Upper lobe of right lung (tissue), 1 donor: ENCODE results near the gene SUPT4H1. TPM values are rescaled to one million over a fixed set of nuclear protein-coding genes. Genes with fewer than 3 reads are reported as not detected.

Source experiments
- ATAC-seq: fragments of 200-7000 bp; cut with Tn5 transposase; one replicate; pipeline ENCODE4 v1.9.1; 2020; ENCODE audit warnings: mild to moderate bottlenecking, moderate library complexity
- DNase-seq: peaks from one replicate; pipeline ENCODE4 v3.0.0-alpha.2; 2020
- H3K27ac ChIP-seq: fragments of 200-600 bp; one replicate; pipeline ENCODE4 v1.8.0; 2022
- H3K27me3 ChIP-seq: fragments of 200-600 bp; one replicate; pipeline ENCODE4 v1.8.0; 2022; ENCODE audit warnings: mild to moderate bottlenecking
- H3K36me3 ChIP-seq: fragments of 200-600 bp; one replicate; pipeline ENCODE4 v1.8.0; 2022
- H3K4me1 ChIP-seq: fragments of 200-600 bp; one replicate; pipeline ENCODE4 v1.8.0; 2022
- H3K4me3 ChIP-seq: fragments of 200-600 bp; one replicate; pipeline ENCODE4 v1.8.0; 2022; ENCODE audit warnings: mild to moderate bottlenecking
- H3K9me3 ChIP-seq: fragments of 200-600 bp; one replicate; pipeline ENCODE4 v1.8.0; 2022
- CTCF ChIP-seq: fragments of 200-600 bp; IDR thresholded peaks from one replicate; pipeline ENCODE4 v1.8.0; 2022; ENCODE audit warnings: antibody characterized with exemption
- intact Hi-C: fragments of 100-400 bp; cut with DNase I; formaldehyde crosslinking; loops from one replicate; pipeline ENCODE4 v1.11.0; 2022
- total RNA-seq: library from RNA; stranded (reverse); fragmentation: NEBNext Ultra II Directional; extraction: Animal tissue kit (Norgen Biotek cat#: 25700); gene quantifications from one replicate; pipeline ENCODE4 v1.2.1, GENCODE V29; 2021
- donor health status: DM: no; HTN: yes; CAD: no; lungs with severe emphysema.

SUPT4H1 gene
- total RNA-seq, 1 donor from 2014 or later: 82.4 TPM

GRCh38 chr17:58315750-58316149, 36.3 kb downstream of the SUPT4H1 start:
- no peaks in the 10 kb centered on the region for H3K4me1 ChIP-seq
- H3K4me3 ChIP-seq: no peak overlapping the region
- no peak for DNase-seq
- ATAC-seq: no peak
- H3K9me3 ChIP-seq: no peaks in the 10 kb centered on the region
- no peaks in the 10 kb centered on the region for H3K36me3 ChIP-seq
- intact Hi-C loops: no loop called here
- no peaks in the 10 kb centered on the region for H3K27me3 ChIP-seq
- no peak for TF ChIP-seq CTCF
- no peak overlapping the region for H3K27ac ChIP-seq

DNA sequence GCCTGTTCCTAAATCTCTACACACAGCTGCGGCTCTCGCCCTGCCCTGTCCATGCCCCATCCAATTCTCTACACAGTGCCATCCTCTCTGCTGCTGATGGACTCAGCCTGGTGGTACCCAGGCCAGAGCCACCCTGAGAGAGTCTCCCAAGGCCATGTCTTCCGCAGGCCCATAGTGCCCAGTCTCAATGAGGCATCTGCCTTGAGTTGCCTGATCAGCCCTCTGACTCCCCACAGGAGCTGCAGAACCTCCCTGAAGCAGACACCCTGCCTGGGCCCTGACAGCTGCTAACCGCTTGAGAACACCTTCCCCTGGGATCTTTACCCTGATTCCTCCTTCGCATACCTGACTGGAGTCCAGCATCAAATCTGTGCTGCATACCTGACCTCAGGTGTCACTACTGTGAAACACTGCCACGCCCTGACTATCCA, 36.7 kb downstream of the SUPT4H1 start:
- Histone ChIP-seq H3K27ac (no peak overlapping the region), H3K4me3 (no peak overlapping the region), H3K9me3 (no peaks in the 10 kb centered on the region), H3K36me3 (no peaks in the 10 kb centered on the region), H3K4me1 (no peaks in the 10 kb centered on the region), H3K27me3 (no peaks in the 10 kb centered on the region)
- no peak for TF ChIP-seq CTCF
- intact Hi-C loops: no loop called here
- peak; percentile 39 for DNase-seq
- no peak for ATAC-seq

DNA sequence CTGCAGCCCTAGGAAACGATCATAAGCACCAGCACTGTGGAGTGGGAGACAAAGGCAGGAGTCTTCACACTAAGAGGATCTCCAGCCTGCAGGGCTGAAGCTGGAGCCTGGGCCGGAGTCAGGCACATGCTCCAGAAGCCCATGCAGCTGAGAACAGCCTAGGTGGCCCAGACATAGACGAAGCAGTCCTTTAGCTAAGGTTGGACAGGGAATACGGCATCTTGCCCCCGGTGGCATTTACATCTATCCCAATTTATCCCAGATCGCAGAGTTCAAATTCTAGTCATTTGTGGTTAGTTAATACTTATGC, 37.3 kb downstream of the SUPT4H1 start:
- Histone ChIP-seq H3K36me3 (no peaks in the 10 kb centered on the region), H3K27ac (no peak overlapping the region), H3K4me3 (no peak overlapping the region), H3K27me3 (no peaks in the 10 kb centered on the region), H3K9me3 (no peaks in the 10 kb centered on the region), H3K4me1 (no peaks in the 10 kb centered on the region)
- intact Hi-C loops: no loop called here
- ATAC-seq (no peak), DNase-seq (no peak)
- TF ChIP-seq CTCF: no peak

- intact Hi-C loops: no loop called here
- Histone ChIP-seq H3K36me3 (no peaks in the 10 kb centered on the region), H3K9me3 (no peaks in the 10 kb centered on the region), H3K4me3 (no peak overlapping the region), H3K27me3 (no peaks in the 10 kb centered on the region), H3K27ac (no peak overlapping the region), H3K4me1 (no peaks in the 10 kb centered on the region)
- no peak for TF ChIP-seq CTCF
- DNase-seq (peak; percentile 23), ATAC-seq (no peak)
These were observed 37.9 kb downstream of the SUPT4H1 start for GRCh38 chr17:58313815-58314705.

DNA sequence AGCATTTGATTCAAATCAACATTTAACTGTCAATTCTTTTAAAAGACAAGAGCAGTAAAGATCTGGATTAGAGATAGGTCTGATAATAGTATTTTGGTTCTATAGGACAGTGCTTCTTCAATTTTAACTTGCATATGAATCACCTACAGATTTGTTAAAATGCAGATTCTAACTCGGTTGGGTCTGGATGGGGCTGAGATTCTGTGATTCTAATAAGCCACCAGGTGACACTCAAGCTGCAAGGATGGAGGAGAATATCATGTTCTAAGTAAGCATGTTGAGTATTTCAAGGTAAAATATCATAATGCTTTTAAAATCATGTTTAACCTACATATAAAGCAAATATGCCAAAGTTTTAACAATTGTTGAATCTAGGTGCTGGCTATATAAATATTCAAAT, 39.2 kb downstream of the SUPT4H1 start:
- no peak overlapping the region for H3K27ac ChIP-seq
- ATAC-seq: no peak
- no peak for DNase-seq
- no peaks in the 10 kb centered on the region for H3K36me3 ChIP-seq
- TF ChIP-seq CTCF: no peak
- no peaks in the 10 kb centered on the region for H3K4me1 ChIP-seq
- no peaks in the 10 kb centered on the region for H3K9me3 ChIP-seq
- H3K4me3 ChIP-seq: no peak overlapping the region
- H3K27me3 ChIP-seq: no peaks in the 10 kb centered on the region
- intact Hi-C loops: no loop called here
